Stimulated activated CD8-positive, alpha-beta memory T cell treated with anti-CD3 and anti-CD28 coated beads, Interleukin-4, amount 100 ng/mL, for 4 hours (primary cell): ENCODE data around the gene SPRY1.
A peak's percentile ranks its signal among the peaks of the same experiment; 100 is the strongest.

Source experiments
- DNase-seq, 2 donors: peaks; one replicate each; pipeline ENCODE4 v3.0.0-alpha.2; 2020; ENCODE audit warnings: low read depth in 2 of 2, low spot score in 1 of 2

SPRY1 gene, protein sequence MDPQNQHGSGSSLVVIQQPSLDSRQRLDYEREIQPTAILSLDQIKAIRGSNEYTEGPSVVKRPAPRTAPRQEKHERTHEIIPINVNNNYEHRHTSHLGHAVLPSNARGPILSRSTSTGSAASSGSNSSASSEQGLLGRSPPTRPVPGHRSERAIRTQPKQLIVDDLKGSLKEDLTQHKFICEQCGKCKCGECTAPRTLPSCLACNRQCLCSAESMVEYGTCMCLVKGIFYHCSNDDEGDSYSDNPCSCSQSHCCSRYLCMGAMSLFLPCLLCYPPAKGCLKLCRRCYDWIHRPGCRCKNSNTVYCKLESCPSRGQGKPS

DNA sequence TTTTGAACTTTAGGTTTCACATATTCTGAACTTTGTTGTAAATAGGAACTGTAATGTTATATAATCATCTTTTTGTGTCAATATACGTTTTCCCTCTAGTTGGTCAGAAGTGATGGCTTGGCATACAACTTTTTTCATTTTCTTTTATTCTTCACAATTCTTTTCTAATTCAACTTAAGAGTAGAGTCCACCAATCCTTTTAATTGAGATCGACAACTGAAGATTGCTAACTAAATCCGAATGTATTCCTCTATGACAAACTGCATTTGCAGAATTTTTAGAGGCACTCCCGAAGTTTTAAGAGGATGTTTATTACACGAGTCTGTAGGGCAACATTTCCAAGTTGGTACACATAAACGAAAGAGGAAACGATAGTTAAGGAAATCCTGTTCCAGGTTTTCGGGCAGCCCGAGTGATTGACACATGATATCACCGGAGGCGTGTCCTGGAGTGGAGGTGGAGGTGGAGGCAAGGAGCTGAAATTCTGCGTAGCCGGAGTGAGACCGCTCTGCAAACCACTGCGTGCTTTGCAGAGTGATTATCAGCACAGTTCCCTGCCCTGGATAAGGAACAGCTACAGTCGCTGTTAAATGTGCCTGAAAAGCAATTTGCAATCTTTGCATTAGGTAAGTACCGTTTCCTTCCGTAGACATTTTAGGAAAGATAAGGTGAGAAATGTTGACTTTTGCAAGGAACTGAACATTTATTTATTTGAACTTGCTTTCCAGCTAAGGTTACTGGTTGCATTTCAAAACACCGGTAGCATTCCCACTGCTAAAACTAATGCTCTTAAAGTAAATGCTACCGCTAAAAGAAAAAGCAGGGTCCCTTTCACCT lies at the start of gene SPRY1:
Gene SPRY1 (plus strand): TSS at position 489 of the 837 bp plus-strand sequence. CDS start 4,797 bp downstream, outside the sequence.
- peak in 1 of 2 donors; percentile 60 for DNase-seq

DNA sequence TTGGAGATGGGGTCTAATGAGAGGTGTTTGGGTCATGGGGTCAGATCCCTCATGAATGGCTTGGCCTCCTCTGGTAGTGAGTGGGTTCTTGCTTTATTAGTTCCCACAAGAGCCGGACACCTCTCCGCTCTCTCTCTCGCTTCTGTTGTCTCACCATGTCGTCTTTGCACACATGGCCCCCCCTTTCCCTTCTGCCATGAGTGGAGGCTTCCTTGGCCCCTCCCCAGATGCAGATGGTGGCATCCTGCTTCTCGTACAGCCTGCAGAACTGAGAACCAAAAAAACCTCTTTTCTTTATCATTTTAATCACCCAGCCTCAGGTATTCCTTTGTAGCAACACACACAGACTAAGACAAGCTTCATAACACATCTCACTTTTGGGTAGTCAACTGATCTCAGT lies 49.6 kb upstream of the SPRY1 start:
- no peak for DNase-seq

DNA sequence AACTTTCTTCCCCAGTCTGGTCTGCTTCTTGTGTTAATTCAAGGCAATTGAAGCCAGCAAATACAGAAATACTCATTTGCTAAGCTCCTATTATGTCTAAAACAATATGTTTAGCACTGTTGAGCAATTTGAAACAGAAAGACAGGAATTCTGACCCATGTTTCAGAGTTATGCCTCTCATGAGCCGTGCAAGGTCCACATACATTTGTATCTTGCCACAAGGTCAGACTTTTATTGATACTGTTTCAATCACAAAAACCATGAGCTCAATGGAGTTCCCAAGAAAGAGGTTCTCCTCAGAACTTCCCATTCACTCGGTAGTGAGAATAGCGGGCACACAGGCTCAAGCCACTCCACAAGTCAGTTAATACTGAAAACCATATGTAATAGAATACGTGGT lies 47.6 kb upstream of the SPRY1 start:
- DNase-seq: no peak

DNA sequence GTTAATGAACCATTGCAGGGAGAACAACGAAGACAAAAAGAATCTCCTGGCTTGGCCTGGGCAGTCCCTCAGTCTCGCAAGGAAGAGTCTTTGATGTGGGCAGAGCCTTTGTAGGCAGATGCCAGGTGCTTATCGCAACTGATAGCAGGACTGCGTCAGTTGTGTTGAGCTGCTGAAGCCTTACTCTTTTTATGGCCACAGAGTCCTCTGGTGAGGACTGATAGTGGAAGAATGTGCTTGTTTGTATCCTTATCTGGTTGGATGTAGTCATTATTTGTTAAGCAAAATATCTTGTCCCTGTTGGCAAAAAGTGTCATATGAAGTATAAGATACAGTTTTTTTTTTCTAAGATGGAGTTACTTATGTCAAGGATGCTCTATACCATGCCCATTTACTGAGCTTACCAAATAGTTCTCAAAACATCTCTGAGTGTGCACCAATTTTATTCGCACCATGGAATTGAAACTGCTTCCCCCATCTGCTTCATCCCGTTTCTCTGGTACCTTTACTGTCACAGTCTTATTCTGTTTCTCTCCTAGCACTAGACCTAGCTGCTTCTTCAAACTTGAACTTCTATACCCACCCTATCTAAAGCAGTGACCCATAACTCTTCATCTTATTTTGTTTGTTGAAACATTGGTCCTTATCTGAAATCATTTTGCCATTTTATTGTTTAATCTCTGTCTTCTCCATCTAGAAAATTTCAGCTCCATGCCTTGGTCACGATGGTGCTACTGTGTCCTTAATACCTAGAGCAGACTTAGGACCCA lies 47.0 kb upstream of the SPRY1 start:
- DNase-seq: no peak

DNA sequence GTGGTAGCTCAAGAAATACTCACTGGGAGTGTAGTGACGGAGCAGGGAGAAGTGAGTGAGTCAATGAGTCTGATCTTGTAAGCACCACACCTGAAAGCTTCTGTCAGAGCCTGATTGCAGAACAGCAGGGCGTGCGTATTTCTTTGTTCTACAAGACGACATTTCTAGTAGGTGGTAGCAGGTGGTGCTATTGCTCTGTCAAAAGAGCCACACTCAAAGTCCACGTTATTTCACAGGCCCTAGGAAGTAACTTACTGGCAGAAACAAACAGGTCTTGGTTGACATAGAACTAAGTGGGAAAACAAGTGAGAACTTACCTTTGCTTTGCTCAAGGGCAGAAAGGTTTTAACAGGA lies 46.4 kb upstream of the SPRY1 start:
- no peak for DNase-seq

DNA sequence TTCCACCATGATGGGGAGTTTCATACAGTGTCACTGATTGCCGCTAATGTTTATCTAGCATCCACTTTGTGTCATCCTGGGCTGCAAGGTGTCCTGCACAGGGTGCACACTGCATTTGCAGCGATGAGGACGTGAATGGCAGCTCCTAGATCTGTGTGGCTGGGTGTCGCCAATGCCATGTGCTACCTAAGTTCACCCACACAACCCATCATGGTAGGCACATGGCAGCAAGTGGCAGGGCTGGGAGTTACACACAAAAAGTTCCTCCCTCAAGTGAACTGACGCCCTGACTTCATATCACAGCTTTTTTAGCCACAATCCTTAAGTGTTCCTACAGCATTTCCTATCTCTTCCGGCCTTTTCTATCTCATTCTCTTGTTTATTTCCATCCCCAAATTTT lies 45.9 kb upstream of the SPRY1 start:
- DNase-seq: no peak

DNA sequence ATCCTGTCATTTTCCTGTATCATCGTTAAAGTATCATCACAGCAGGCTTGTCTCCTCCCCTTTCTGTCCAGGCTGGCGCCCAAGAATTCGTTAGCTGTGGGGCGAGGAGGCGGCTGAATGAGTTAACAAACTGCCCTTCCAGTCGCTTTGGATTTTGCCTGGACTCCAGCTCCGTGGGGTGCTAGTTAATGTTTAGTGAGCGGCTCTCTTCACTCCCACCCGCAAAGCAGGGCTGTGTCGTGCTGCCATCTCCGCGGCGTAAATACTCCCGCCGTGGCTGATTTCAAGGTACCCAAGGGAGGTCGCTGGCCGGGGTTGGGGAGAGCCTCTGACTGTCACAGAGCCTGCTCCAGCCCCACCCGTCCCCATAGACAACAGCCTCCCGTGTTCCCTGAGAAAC lies 44.9 kb upstream of the SPRY1 start:
- DNase-seq: no peak

DNA sequence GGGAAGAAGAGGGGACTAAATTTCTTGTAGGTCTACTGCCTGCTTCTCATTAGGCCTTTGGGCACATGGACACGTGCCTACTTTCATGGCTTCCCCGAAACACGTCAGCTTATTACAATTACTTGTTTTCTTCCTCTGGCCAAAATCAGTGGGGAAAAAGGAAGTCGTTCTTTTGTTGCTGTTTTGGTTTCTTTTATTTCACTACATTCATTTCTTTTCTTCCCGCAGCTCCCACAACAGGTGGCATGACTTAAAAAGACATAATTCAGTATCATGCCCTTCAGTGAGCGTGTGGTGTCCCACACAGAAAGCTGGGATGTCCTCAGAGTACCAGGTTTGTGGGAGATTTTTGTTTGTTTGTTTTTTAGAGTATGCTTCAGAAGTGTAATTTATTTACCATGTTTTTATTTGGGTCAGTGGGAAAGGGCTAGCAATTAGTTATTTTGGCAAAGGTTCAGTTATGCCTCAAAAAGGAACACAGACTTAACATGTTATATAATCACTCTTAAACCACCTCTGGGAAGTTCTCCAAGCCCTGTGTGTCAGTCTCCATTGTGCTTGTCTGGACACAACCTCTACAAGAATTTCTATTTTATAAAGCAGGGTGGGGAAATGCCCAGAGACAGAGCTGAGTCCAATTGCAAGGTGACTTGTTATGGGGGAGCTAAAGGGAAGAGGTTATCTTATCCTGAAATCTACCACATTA lies 44.2 kb upstream of the SPRY1 start:
- no peak for DNase-seq

DNA sequence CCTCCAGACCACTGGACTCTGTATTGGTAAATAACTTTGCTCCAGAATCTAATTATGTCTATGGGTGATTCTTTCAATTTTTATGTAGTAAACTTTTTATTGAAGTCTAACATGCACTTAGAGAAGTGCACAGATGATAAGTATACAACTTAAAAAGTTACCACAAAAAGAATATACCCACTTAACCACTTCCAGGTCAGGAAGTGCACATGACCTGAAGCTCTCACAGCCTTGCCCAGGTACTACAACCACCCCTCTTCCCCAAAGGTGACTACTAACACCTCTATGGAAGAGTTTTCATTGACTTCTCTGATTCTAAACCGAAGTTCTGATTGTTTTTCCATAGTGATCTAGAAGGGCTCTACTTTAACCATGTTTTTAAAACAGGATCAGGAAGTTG lies 43.6 kb upstream of the SPRY1 start:
- DNase-seq: no peak

DNA sequence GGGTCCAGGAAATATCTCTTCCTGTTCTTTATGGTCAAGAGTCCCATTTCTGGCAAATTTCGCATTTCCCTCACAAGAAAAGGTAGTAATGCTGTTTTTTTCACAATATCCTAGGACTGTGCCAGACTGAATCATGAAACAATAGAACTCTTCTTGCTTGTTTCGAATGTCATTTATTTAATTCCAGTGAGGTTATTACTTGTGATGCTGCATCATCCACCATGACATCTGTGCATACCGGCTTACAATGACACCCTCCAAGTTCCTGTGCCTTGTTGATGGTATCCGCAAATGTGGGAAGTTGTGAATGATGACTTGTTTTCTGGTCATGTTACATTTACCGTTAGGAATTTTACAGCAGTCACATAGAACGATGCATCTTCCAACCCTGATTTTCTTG lies 42.9 kb upstream of the SPRY1 start:
- no peak for DNase-seq

DNA sequence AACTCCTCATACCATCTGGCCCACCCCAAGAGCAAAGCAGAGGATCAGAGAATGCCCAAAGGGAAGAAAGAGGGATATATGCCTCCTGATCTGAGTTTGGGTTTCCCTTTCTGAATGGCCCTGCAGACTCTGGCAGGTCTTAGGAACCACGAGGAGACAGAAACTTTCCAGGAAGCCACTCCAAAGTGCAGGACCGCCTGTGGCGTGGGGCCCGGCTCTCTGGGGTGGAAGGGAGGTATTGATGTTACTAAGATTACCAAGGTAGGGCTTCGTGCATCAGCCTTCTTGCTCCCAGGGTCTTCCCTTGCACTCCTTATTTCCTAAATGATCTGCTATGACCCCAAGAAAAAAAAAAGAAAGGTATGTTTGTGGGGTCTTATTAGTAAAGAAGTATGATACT lies 41.9 kb upstream of the SPRY1 start:
- DNase-seq: no peak

DNA sequence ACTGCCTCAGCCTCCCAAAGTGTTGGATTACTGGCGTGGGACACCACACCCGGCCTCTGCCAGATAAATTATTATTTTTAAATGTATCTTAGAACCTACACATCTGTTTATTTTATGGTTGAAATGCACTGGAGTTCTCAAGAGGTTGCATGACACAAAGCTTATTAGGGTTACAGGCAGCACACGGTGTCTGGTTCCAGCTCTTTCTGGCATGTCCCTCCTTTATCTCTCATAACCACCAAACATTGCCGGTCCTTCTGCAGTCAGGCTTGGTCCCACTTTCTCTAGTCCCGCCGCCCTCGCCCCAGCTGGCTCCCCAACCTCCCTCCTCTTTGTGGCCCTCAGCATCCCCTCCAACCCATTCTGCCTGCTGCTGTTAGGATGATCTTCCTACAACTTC lies 39.7 kb upstream of the SPRY1 start:
- no peak for DNase-seq

DNA sequence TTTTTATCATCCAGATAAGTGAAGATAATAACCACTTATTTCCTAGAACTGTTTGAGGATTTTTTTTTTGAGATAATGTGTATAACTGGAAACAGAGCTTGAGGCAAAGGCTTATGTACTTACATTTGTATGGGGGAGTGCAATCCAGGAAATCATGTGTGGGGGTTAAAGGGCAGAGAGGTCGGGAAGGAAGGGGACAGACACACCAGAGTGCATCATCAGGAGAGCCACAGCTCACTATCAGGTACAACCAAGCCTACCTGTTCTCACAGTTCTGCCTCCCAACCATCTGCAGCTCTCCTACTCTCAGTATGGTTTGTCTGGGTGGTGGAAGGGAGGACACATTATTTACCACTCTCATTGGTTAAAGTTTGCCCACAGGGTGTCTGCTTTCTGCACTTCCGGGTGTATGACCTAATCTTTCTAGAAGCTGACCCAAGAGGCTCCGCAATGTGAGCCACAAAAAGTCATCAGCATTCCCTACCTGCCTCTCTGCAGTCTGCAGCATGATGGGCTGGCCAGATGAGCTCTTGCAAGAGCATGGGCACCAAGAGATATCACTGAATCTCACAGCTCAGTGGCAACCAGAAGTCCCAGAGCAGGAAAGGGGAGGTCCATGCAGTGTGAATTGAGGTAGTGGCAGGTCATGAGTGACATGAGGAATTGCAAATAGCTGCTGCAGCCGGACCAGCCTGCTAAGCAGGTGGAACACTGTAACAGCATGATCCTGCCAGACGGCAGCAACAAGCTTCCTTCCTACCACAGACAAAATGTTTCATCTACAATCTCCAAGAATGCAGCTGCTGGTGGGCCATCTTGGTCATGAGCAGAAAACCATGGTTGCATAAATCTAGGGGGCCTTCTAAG lies 36.9 kb upstream of the SPRY1 start:
- DNase-seq: no peak

DNA sequence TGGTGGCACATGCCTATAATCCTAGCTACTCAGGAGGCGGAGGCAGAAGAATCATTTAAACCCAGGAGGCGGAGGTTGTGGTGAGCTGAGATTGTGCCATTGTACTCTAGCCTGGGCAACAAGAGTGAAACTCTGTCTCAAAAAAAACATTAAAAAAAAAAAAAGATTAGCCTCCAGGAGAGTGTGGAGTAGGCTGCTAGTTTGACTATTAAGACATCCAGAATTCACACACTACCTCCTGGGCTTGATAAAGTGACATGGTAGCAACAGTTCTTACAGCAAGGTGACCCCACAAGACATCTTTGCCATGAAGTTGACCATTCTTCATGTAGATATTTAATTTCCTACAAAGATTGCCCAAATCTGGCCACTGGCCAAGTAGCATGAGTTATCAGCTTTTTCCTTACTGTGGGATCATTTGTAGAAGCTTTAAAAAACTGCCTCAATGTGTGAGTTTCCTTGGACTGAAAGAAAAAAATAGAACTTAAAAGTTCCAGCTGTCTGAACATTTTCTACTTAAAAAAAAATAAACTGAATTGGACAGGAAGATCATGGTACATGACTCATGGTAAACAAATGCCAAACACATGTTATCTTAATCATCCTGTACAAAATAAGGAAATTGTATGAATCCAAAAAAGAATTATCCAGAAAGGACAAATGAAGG lies 35.3 kb upstream of the SPRY1 start:
- DNase-seq: no peak

DNA sequence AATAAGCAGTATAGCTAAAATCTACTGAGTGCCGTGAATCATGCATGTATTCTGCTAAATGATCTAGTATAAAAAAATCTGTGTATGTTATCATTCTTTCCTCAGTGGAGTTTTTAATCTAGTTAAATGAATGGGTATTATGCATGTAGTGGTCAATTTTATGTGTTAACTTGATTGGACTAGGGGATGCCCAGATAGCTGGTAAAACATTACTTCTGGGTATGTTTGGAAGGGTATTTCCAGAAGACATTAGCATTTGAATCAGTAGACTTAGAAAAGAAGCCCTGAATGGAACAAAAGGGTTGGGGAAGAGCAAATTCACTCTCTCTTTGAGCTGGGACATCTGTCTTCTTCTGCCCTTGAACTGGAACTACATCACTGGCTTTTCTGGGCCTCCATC lies 34.5 kb upstream of the SPRY1 start:
- DNase-seq: no peak

DNA sequence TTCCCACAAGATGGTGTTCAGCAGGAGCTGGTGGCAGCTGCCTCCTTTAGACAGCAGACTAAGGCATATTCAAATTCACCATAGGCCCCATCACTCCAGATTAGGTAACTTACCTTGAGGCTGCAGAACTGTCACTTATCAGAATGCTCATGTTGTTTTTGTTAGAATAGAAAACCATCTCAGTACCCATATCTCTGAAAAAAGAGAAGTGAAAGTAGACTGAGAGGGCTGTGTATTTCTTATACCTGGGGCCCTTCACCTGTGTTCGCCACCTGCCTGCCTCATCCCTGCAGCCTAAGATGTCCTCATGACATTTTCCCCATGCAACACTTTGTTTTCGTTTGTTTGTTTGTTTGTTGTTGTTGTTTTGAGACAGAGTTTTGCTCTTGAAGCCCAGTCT lies 32.9 kb upstream of the SPRY1 start:
- DNase-seq: no peak

DNA sequence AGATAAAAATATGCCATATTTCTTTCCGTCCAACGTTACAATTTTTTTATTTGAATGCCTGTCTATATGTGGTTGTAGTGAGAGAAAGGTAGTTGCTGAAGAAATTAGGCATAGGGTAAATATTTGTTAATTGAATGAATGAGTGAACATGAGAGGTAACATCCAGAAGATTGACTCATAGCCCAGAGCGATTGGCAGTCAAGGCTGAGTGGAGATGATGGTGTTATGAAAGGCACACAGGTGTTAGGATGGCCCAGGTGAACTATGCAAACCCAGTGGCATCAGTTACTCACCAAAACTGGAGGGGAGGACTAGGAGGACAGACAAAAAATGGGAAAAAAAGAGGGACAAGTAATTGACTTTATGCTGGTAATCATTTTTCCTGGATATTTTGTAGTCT lies 31.7 kb upstream of the SPRY1 start:
- DNase-seq: no peak

DNA sequence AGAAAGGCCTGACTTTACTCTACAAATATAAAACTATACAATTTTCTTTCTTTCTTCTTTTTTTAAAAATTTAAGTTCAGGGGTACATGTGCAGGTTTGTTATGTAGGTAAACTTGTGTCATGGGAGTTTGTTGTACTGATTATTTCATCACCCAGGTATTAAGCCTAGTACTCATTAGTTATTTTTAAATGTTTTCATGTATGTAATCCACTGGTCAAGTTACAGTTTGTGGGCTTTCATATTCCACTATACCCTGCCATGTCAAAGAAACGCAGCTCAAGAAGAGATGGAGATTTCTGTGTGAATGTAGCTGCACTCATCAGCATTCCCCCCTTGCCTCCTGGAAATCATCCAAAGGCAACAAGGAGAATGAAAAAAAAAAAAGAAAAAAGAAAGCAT lies 31.2 kb upstream of the SPRY1 start:
- DNase-seq: no peak

DNA sequence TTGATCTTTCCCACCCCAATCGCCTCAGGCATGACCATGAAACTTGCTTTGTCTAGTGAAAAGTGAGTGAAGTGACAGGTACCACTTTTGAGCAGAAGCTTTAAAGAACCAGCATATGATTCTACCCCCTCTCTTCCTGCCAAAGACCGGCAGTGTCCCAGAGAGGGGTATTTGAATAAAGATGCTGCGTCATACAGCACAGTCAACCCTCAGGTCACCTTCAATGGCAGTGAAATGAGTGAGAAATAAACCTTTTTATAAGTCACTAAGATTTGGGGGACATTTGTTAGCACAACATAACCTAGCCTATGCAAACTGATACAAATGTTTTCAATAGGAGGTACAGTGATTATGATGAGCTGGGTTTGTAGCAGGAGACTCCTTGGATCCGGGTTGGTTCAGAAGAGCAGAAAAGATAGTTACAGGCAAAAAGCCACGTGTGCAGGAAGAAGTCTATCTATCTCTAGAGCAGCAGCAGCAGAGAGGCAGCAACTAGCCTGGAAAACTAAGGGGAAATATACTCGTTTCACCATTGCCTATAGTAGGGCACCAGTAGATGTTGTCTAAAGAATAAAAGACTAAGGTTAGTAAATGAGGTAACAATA lies 30.3 kb upstream of the SPRY1 start:
- DNase-seq: no peak
